Mucosa of stomach (tissue), 1 donor: ENCODE data around the gene STARD10.

Source experiments
- H3K27me3 ChIP-seq: one replicate; pipeline ENCODE4 v1.7.0; 2013; ENCODE audit warnings: mild to moderate bottlenecking, low read length; ENCODE audit not compliant: control insufficient read depth, insufficient read depth
- H3K36me3 ChIP-seq: one replicate; pipeline ENCODE4 v1.7.0; 2013; ENCODE audit warnings: low read length; ENCODE audit not compliant: control insufficient read depth, insufficient read depth
- H3K4me1 ChIP-seq: one replicate; pipeline ENCODE4 v1.7.0; 2013; ENCODE audit warnings: mild to moderate bottlenecking, low read length; ENCODE audit not compliant: control insufficient read depth, insufficient read depth
- H3K4me3 ChIP-seq: one replicate; pipeline ENCODE4 v1.7.0; 2013; ENCODE audit warnings: low read length
- H3K9ac ChIP-seq: one replicate; pipeline ENCODE4 v1.7.0; 2013; ENCODE audit warnings: mild to moderate bottlenecking, low read length, moderate library complexity
- H3K9me3 ChIP-seq: one replicate; pipeline ENCODE4 v1.7.0; 2013; ENCODE audit warnings: mild to moderate bottlenecking, low read length, moderate library complexity; ENCODE audit not compliant: control insufficient read depth
- donor health status: Pancreatic carcinoma.

Gene STARD10

DNA sequence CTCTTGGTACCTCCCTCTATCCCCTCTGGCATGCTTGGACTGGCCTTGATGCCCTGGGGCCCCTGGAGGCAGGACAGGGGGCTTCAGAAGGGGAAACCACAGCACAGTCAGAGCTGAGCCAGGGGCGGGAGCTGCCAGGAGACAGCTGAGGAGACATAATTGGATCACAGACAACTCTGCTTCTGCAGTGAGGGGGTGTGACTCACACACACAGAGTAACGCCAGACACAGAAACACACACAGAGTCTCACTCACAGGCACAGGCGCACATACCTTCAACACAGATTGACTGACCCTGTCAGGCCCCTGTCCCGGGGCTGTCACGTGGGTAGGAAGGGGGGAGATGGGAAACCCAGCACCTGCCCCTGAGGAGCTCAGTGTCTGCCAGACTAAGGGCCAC is 20.6 kb downstream of the STARD10 start:
- H3K27me3 ChIP-seq, result no peaks in the 10 kb centered on the region
- no peak overlapping the region for H3K9ac ChIP-seq
- H3K4me1 ChIP-seq, result peaks cover 88% of the 10 kb centered on the region
- H3K4me3 ChIP-seq, result no peak overlapping the region
- peaks cover 11% of the 10 kb centered on the region for H3K36me3 ChIP-seq
- no peaks in the 10 kb centered on the region for H3K9me3 ChIP-seq

DNA sequence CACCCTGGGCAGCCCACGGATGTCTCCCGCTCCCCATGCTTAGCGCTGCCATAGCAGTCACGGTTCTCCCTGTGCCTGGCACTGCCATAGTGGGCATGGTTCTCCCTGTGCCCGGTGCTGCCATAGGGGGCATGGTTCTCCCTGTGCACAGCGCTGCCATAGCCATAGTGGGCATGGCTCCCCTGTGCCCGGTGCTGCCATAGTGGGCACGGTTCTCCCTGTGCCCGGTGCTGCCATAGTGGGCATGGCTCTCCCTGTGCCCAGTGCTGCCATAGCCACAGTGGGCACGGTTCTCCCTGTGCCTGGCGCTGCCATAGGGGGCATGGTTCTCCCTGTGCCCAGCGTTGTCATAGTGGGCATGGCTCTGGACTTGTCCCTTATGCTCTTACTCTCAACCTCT is 21.8 kb downstream of the STARD10 start:
- H3K36me3 ChIP-seq, result peaks cover 10% of the 10 kb centered on the region
- H3K4me3 ChIP-seq, result no peak overlapping the region
- H3K27me3 ChIP-seq, result no peaks in the 10 kb centered on the region
- no peaks in the 10 kb centered on the region for H3K9me3 ChIP-seq
- H3K9ac ChIP-seq, result no peak overlapping the region
- H3K4me1 ChIP-seq, result peaks cover 88% of the 10 kb centered on the region

DNA sequence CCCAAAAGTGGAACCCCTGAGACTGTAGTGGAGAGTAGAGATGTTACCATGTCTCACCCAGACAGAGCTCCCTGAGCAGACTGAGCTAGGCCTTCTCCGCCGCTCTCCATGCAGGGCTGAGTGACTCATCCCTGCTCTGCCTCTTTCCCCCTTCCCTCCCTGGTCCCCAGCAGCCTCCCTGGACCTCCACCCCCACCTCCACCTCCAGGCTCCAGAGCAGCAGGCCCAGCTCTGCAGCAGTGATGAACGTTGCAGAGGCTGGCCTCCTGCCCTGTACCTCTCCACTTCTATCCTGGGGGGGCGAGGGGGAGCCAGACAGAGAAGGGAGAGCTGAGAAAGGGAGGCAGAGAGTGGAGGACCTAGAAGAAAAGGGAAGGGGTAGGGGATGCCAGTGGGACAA is 22.3 kb downstream of the STARD10 start:
- no peak overlapping the region for H3K9ac ChIP-seq
- peaks cover 10% of the 10 kb centered on the region for H3K36me3 ChIP-seq
- no peaks in the 10 kb centered on the region for H3K27me3 ChIP-seq
- H3K4me3 ChIP-seq, result no peak overlapping the region
- H3K9me3 ChIP-seq, result no peaks in the 10 kb centered on the region
- peaks cover 87% of the 10 kb centered on the region for H3K4me1 ChIP-seq

DNA sequence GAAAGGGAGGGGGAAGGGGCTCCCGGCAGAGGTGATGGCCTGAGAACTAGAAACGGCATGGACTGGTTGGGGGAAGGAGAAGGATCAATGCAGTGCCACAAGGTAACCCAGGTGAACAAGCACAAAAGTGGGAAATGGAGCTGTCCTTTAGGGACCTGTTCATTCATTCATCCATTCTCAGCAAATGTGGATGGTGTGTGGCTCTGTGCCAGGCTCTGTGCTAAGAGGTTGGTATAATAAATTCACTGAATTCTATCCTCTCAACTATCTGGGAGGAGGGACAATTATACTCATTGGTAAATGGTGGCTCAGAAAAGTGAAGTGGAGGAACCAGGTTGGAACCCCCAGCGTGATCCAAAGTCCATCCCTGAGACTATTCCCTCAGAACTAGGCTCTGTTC is 23.0 kb downstream of the STARD10 start:
- Histone ChIP-seq H3K4me3 (no peak overlapping the region), H3K9me3 (no peaks in the 10 kb centered on the region), H3K27me3 (no peaks in the 10 kb centered on the region), H3K36me3 (peaks cover 10% of the 10 kb centered on the region), H3K9ac (no peak overlapping the region), H3K4me1 (peaks cover 87% of the 10 kb centered on the region)

DNA sequence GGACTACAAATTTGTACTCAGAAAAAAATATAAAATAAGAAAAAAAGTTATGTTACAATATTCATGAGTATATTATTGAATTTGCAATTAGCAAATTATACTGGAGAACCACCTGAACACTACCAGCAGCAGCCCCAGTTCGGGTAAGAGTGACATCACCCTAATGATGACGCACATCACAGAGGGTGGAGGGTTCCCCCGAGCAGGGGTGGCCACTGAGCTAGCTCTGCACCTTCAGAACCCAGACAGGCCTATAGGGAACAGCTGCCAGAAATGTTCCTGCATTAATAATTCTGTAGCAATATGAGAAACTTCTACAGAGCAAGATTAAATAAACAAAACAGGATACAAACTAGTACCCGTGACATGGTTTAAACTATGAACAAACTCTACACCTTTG is 24.2 kb downstream of the STARD10 start:
- Histone ChIP-seq H3K27me3 (no peaks in the 10 kb centered on the region), H3K9ac (no peak overlapping the region), H3K4me1 (peaks cover 77% of the 10 kb centered on the region), H3K36me3 (peaks cover 10% of the 10 kb centered on the region), H3K9me3 (no peaks in the 10 kb centered on the region), H3K4me3 (no peak overlapping the region)

DNA sequence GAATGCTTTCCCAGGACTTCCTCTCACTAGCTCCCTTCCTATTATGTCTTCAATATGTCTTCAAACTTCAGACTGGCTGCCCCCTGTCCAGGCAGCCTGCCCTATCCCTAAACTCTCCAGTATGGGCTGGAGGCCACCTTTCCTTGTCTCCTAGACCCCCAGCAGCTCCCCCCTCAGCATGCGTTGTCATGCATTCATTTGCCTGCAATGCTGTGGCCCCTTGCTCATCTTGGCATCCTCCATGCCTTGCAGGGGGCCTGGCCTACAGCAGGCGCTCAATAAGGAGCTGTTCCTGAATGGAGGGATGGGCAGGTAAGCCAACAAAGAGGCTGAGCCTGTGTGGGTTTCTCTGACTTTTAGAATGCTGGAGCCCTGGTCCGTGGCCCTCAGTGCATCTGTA is 25.3 kb downstream of the STARD10 start:
- Histone ChIP-seq H3K4me1 (peaks cover 74% of the 10 kb centered on the region), H3K9ac (no peak overlapping the region), H3K36me3 (peaks cover 10% of the 10 kb centered on the region)

DNA sequence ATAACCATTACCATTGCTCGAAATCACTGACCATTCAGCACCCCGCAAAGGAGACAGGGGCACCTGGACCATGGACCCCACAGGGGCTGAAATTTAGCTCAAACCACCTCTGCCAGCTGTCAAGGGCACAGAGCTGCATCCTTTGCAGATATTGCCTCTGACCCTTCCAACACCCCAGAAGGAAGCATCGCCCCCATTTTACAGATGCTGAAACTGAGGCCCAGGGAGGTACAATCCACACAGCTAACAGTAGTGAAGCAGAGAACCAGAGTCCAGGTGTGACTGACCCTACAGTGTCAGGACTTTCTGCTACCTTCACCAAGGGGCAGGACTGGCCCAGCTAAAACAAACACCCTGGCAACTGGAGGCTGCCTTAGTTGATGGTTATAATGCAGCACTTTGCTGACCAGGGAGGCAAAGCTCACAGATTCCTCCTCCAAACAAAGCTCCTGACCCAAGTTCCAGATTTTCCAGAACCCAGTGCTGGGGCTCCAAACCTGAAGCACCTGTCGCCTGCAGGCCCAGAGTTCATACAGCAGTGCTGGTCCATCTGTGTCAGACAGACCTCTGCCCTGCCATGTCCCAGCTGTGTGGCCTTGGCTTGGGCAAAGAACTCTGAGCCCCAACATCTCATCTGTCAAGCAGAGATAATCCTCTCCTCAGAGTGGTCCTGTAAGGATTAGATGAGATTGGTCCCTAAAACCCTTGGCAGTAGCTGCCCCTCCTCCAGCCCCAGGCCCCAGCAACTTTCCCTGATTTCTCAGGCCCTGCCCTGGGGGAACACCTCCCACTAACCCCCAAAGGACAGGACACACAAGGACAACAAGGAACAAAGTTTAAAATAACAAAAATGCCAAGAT is 26.4 kb downstream of the STARD10 start:
- Histone ChIP-seq H3K4me3 (no peak overlapping the region), H3K9me3 (no peaks in the 10 kb centered on the region), H3K9ac (no peak overlapping the region), H3K36me3 (peaks cover 6% of the 10 kb centered on the region), H3K4me1 (peaks cover 69% of the 10 kb centered on the region), H3K27me3 (no peaks in the 10 kb centered on the region)

More for the DNA sequence above, 25.3 kb downstream of the STARD10 start:
- no peaks in the 10 kb centered on the region for H3K9me3 ChIP-seq
- no peak overlapping the region for H3K4me3 ChIP-seq
- no peaks in the 10 kb centered on the region for H3K27me3 ChIP-seq

DNA sequence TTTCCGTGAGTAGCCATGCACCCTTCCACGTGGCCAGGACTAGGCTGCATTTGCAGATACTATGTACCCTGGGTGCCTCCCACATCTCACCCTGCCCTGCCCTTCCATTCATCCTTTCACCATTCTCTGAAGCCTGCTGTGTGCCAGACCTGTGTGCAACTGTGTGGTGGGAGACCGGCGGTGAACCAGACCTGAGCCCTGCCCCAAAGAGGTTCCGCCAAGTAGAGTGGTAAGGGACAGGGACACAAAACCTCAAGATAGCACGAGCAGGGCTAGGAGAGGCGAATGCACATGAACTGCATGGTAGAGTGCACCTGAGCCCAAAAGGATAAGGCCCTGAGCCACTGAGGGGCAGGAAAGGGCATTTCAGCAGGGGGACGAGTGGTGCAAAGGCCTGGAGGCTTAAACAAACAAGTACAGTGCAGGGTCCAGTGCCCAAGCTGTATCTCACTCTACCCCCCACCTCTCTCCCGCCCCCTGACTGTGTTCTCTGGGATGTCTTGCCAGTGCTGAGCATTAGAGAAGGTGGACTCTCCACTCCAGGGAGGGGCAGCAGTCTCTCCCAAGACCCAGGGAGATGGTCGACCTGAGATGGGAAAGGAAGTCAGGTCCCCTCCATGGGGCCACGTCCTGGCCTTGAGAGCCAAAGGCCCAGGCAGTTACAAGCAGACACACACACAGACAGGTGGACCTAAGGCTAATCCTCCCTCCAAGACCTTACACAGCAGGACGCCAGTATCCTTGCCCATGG is 27.5 kb downstream of the STARD10 start:
- peaks cover 4% of the 10 kb centered on the region for H3K36me3 ChIP-seq
- H3K9ac ChIP-seq, result no peak overlapping the region
- H3K4me1 ChIP-seq, result peaks cover 58% of the 10 kb centered on the region

GRCh38 chr11:72764503-72764902 is 29.3 kb downstream of the STARD10 start:
- Histone ChIP-seq H3K4me3 (no peak overlapping the region), H3K27me3 (no peaks in the 10 kb centered on the region), H3K36me3 (no peaks in the 10 kb centered on the region), H3K9me3 (no peaks in the 10 kb centered on the region), H3K4me1 (peaks cover 53% of the 10 kb centered on the region), H3K9ac (no peak overlapping the region)

More for the DNA sequence above, 27.5 kb downstream of the STARD10 start:
- Histone ChIP-seq H3K4me3 (no peak overlapping the region), H3K27me3 (no peaks in the 10 kb centered on the region), H3K9me3 (no peaks in the 10 kb centered on the region)

DNA sequence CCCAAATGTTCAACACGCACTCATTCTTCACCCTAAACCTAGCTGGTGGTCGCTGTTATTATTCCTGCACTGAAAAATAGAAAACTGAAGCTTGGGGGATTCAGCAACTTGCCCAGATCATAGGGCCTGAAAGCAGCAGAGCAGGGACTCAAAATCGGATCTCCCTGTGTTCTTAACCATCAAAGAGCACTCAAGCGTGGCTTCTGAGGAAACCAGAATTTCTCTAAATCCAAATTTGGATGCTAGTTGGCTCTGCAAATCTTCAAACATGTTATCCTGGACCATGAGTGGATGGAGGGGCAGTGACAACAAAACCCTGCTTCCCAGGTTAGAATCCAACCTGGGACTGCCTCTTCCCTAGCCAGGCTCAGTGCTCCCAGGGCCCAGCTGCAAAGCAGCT is 30.0 kb downstream of the STARD10 start:
- no peak overlapping the region for H3K4me3 ChIP-seq
- H3K27me3 ChIP-seq, result no peaks in the 10 kb centered on the region
- no peak overlapping the region for H3K9ac ChIP-seq
- peaks cover 50% of the 10 kb centered on the region for H3K4me1 ChIP-seq
- H3K36me3 ChIP-seq, result peaks cover 4% of the 10 kb centered on the region
- no peaks in the 10 kb centered on the region for H3K9me3 ChIP-seq

GRCh38 chr11:72762641-72763304 is 31.1 kb downstream of the STARD10 start:
- Histone ChIP-seq H3K4me3 (no peak overlapping the region), H3K9me3 (no peaks in the 10 kb centered on the region), H3K9ac (no peak overlapping the region), H3K36me3 (peaks cover 14% of the 10 kb centered on the region), H3K4me1 (peaks cover 40% of the 10 kb centered on the region), H3K27me3 (no peaks in the 10 kb centered on the region)
